OCI-LY1 (cell line): ENCODE data around the gene VN1R5.

Experiments used
- CTCF ChIP-seq: fragments of 200-600 bp; sonication (generic), shearing (Covaris generic); IDR thresholded peaks from 2 replicates; pipeline ENCODE4 v1.5.1; 2017; ENCODE audit warnings: mild to moderate bottlenecking, antibody characterized with exemption, low read length, moderate library complexity, mixed read lengths
- EZH2 ChIP-seq: fragments of 200-600 bp; sonication (generic), shearing (Covaris generic); IDR thresholded peaks from 2 replicates; pipeline ENCODE4 v1.8.0; 2017; ENCODE audit warnings: borderline replicate concordance, mixed run types, mild to moderate bottlenecking, antibody characterized with exemption, low read length, moderate library complexity, mixed read lengths

- TF ChIP-seq CTCF (no peak), EZH2 (no peak)
Observed at GRCh38 chr1:247212012-247212411, 43.9 kb upstream of the VN1R5 start.
